Activated CD4-positive, alpha-beta T cell treated with anti-CD3 and anti-CD28 coated beads, Interleukin-2, amount 50 U/mL, for 1 hour (primary cell): ENCODE results near the gene ITPKB.

Experiments
- DNase-seq: peaks from one replicate; pipeline ENCODE4 v3.0.0-alpha.2; 2020

Gene ITPKB

DNA sequence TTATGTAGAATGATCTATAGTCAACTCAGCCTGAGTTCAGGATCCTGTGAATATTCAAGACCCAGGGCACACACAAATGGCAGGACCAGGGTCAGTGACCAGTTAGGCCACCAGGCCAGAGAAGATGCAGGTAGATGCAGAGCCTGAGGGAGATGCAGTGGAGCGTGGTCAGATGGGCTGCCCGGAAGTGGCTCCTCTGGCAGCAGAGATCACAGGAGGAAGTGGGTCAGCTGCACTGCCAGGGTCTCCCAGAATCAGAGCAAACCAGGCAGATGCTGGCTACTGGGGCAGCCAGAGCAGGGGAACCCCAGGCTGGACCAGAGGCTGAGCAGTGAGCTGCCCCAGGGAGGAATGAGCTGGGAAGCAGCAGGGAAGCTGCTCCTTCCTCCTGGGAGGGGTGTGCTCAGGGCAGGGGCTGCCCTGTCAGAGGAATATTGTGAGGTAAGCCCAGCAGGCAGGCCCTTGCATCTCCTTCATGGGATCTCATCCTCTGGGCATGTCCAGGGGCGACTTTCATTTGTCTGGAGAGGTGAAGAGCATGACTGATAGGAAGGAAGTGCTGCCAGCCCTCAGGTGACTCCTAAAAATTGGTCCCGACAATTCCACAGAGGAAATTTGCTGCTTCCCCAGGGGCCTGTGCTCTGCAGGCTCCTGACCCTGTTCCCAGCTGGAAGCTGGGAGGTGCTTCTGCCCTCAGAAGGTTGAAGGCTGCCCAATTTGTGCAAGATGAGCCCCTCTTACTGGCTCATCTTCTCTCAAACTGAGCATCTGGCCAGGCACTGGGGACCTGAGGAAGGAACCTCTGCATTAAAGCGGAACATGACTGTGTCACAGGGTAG, 141.2 kb downstream of the ITPKB start:
- no peak for DNase-seq

GRCh38 chr1:226596531-226597165, 142.4 kb downstream of the ITPKB start:
- DNase-seq = no peak

DNA sequence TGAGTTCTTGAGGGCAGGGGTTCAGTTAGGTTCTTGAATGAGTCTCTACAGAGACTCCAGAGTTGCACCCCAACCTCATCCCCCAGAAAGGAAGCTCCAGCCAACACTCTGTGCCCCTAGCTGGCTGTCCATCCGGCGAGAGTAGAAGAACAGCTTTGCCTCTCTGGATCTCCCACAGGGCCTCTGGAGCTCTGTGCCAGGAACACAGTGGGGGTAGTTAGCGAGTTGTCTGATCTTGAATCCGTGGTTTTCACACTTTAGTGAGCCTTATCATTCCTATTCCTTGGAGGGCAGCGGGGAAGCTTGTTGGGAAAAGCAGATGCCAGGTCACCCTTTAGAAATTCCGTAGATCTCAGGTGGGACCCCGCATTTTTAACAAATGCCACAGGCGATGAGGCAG, 145.5 kb downstream of the ITPKB start:
- no peak for DNase-seq

DNA sequence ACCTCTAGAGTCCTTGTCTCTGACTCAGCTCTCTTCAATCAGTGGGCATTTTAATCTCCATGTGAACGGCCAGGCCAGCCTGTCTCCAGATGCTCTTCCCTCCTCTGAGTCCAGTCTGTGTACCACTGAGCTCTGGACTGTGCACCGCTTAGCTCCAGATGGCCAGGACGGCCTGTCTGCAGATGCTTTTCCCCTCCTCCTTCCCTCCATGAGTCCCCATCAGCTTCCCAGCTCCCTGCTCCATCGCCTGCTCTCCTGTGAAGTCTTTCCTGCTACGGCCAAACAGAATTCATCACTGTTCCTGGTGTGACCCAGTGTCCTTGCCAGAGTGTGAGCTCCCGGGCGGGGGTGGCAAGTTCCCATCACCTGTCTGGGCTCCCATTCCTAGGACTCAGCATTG, 148.5 kb downstream of the ITPKB start:
- DNase-seq = no peak

DNA sequence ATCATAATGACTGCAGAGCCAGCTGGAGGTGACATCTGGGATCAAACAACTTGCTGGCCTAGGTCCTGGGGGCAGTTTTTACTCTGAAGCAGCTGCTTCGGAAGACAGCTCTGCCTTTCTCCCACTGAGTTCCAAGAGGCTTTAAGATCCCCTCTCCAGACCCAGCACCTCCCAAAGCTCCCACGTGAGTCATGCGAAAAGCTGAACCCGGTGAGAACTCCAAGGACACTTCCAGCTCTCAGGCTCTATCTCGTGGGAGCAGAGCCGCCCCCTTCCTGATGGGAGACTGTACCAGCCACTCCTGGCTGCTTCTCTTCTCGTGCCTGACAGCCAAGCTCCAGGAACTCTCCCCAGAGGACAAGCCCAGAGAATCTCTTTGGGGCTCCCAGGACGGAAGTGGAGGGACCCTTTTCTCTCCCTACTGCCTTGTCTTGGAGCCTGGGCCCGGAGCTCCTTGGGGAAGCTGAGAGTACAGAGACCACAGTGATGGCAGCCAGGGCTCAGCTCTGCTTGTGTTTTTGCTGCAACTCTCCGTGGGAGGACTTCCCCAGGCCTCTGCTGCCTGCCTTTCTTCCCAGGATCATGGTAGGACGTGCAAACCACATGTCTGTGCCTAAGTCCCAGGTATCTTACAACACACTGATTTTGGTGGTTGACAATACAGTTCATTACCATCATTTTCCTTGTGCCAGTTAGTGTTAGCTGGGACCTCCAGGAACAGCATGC, 149.9 kb downstream of the ITPKB start:
- no peak for DNase-seq

- DNase-seq = no peak
Measured at GRCh38 chr1:226588484-226588883, 150.6 kb downstream of the ITPKB start.

GRCh38 chr1:226586650-226587422, 152.2 kb downstream of the ITPKB start:
- DNase-seq = no peak

- no peak for DNase-seq
Measured at GRCh38 chr1:226586116-226586515, 153.0 kb downstream of the ITPKB start.

DNA sequence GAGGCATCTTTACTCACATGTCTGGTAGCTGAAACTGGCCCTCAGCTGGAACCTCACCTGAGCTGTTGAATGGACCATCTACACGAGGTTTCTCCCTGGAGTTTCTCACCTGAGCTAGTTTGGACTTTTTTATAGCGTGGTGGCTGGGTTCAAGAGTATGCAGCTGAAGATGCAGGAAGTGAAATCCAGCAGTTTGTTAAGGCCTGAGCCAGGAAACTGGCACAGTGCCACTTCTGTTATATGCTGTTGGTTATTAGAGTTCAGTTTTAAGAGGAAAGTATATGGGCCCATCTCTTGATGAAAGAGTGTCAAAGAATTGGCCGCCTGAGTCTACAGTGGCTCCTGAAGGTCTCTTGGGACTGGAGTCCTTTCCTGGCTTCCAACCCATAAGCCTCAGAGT, 154.9 kb downstream of the ITPKB start:
- no peak for DNase-seq

DNA sequence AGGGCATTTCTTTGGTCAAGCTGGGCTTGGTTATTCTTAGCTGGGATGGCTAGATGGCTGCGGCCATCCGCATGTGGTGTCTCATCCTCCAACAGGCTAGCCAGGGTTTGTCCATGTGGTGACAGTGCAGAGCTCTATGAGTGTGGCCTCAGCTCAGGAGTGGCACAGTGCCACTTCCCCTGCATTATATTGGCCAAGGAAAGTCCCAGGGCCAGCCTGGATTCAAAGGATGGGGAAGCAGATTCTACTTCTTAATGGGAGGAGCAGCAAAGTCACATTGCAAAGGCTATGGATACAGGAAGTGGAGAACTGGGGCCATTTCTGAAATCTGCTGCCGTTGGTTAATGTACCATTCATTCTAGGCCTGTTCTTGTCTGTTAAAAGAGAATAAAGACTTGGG, 156.1 kb downstream of the ITPKB start:
- no peak for DNase-seq
